Common myeloid progenitor, CD34-positive (primary cell): ENCODE measurements around the gene STX8.

Source experiments
- CTCF ChIA-PET: fragments of 350-600 bp; sonication (Branson Sonifier 250); formaldehyde crosslinking; loops from one replicate; lab custom pipeline; 2021; ENCODE audit warnings: antibody characterized with exemption; lab: Charles Lee
- POLR2A ChIA-PET: fragments of 350-600 bp; sonication (Branson Sonifier 250); formaldehyde crosslinking; loops from one replicate; lab custom pipeline; 2021; ENCODE audit warnings: antibody characterized with exemption; lab: Charles Lee
- DNase-seq, 3 donors: peaks; one replicate each; pipeline versions ENCODE4 v3.0.0 to v3.0.0-alpha.2; 2013
- H3K27ac ChIP-seq, 2 experiments: 1 replicate in 1 of 2; 2 replicates in 1 of 2; pipeline ENCODE4 v1.7.0; 2013; ENCODE audit warnings: inconsistent platforms in 2 of 2, low read length in 2 of 2, mild to moderate bottlenecking in 2 of 2, low read depth in 1 of 2, moderate library complexity in 1 of 2; ENCODE audit not compliant: severe bottlenecking in 2 of 2, insufficient read depth in 1 of 2, poor library complexity in 1 of 2
- H3K27me3 ChIP-seq, 5 experiments: replicated peaks in 2 of 5; 1 replicate in 3 of 5; 2 replicates in 2 of 5; pipeline versions ENCODE4 v1.6.1 to v1.7.0; 2013; ENCODE audit warnings: low read length in 4 of 5, mild to moderate bottlenecking in 2 of 5, moderate library complexity in 2 of 5, inconsistent platforms in 1 of 5; ENCODE audit not compliant: insufficient read depth in 5 of 5, control insufficient read depth in 4 of 5
- H3K36me3 ChIP-seq, 4 experiments: 1 replicate in 2 of 4; 2 replicates in 2 of 4; pipeline versions ENCODE4 v1.6.1 to v1.7.0; 2013; ENCODE audit warnings: low read length in 3 of 4, control low read depth in 1 of 4, mild to moderate bottlenecking in 1 of 4; ENCODE audit not compliant: control insufficient read depth in 4 of 4, insufficient read depth in 4 of 4
- H3K4me1 ChIP-seq, 4 experiments: 1 replicate in 3 of 4; 2 replicates in 1 of 4; pipeline versions ENCODE4 v1.6.1 to v1.7.1; 2013; ENCODE audit warnings: low read length in 3 of 4, mild to moderate bottlenecking in 3 of 4, control low read depth in 1 of 4, inconsistent platforms in 1 of 4, moderate library complexity in 1 of 4; ENCODE audit not compliant: control insufficient read depth in 4 of 4, insufficient read depth in 4 of 4; ENCODE audit errors: control extremely low read depth in 1 of 4
- H3K4me3 ChIP-seq, 7 experiments: 1 replicate in 4 of 7; 2 replicates in 3 of 7; pipeline versions ENCODE4 v1.5.1 to v1.7.0; 2013; ENCODE audit warnings: mild to moderate bottlenecking in 7 of 7, low read length in 6 of 7, moderate library complexity in 6 of 7, inconsistent platforms in 2 of 7, low read depth in 2 of 7, control low read depth in 1 of 7; ENCODE audit not compliant: insufficient read depth in 4 of 7, control insufficient read depth in 1 of 7; ENCODE audit errors: extremely low read depth in 1 of 7
- H3K9me3 ChIP-seq, 5 experiments: 1 replicate in 4 of 5; 2 replicates in 1 of 5; pipeline versions ENCODE4 v1.6.1 to v1.7.1; 2013; ENCODE audit warnings: low read length in 4 of 5, mild to moderate bottlenecking in 2 of 5, inconsistent platforms in 1 of 5, low read depth in 1 of 5, moderate library complexity in 1 of 5; ENCODE audit not compliant: control insufficient read depth in 4 of 5, insufficient read depth in 2 of 5; ENCODE audit errors: control extremely low read depth in 1 of 5
- WGBS: methylation state at CpG from one replicate; pipeline ENCODE4 v1.1.5; 2013; ENCODE audit not compliant: insufficient coverage; 5-methylcytosine and 5-hydroxymethylcytosine counted together

The STX8 gene

DNA sequence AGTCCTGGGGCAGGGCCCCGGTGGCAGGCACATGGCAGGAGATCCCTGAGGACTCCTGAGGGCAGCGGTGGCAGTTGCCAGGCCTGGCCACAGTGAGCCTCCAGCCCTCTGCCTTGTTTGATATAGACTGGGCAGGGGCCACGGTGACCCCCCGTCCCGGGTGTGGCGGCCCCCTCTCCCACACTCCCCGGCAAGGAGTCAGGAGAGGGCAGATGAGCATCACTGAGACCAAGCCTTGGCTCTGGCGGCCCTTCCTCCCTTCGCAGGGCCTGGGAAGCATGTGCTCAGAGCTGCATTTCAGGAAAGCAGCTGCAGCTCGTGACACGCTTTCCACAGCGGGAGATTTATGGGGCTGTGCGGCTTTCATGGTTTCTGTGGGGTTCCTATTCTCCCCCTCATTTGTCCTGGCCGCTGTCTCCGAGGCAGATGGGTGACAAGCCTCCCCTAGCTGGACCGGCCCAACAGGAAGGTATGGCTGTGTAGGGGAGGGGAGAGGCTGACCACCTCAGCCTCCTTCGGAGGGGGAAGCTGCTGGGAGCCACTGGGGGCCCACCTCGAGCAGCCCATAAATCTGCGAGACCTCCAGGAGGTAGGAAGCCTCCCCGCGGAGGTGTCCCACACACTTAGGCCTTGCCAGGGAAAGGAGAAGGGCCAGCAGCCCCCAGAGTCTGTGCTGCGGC lies 342.9 kb downstream of the STX8 start:
- ChIA-PET POLR2A (interaction anchor here (1.2 kb wide), 1 partner anchor 14 kb away, joined by 3 read pairs; no protein-coding TSS in a partner anchor), CTCF (interaction anchor here (0.8 to 1.0 kb wide), 3 partner anchors 10 to 26 kb away, joined by 3 read pairs; no protein-coding TSS in a partner anchor)
- H3K27me3 ChIP-seq = no peaks in the 10 kb centered on the region
- peaks cover 0 to 39% (median 35%) of the 10 kb centered on the region in 4 experiments for H3K4me1 ChIP-seq
- peak; percentile 74 to 88 (median 85) for DNase-seq
- H3K9me3 ChIP-seq = no peaks in the 10 kb centered on the region
- H3K4me3 ChIP-seq = peak overlapping the region in 2 of 7 experiments; percentile 19 to 42
- no peak overlapping the region for H3K27ac ChIP-seq
- no peaks in the 10 kb centered on the region for H3K36me3 ChIP-seq
- 9% methylated on average over 12 of the region's 22 CpGs for WGBS

DNA sequence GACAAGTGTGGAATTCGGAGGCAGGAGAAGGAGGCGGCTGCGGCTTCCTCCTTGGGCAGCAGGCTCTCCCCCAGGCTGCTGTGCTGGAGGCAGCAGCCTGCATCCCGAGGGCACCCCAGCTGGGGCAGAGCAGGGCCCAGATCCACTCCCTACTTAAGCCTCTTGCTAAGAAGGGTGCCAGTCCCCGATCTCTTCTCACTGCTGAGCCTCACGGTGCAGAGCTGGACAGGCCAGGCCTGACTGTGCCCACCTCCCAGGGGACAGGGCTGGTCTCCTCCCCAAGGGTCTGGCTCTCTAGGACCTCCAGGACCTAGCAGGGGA lies 343.5 kb downstream of the STX8 start:
- POLR2A ChIA-PET = interaction anchor here (1.2 kb wide), 1 partner anchor 14 kb away, joined by 3 read pairs; no protein-coding TSS in a partner anchor
- peaks cover 0 to 37% (median 35%) of the 10 kb centered on the region in 4 experiments for H3K4me1 ChIP-seq
- no peak overlapping the region for H3K4me3 ChIP-seq
- H3K36me3 ChIP-seq = no peaks in the 10 kb centered on the region
- CTCF ChIA-PET = interaction anchor here (0.8 to 1.0 kb wide), 2 partner anchors 11 to 27 kb away, joined by 3 read pairs; no protein-coding TSS in a partner anchor
- WGBS = 90% methylated on average over 5 of the region's 6 CpGs
- H3K9me3 ChIP-seq = no peaks in the 10 kb centered on the region
- no peaks in the 10 kb centered on the region for H3K27me3 ChIP-seq
- no peak overlapping the region for H3K27ac ChIP-seq
- DNase-seq = no peak

DNA sequence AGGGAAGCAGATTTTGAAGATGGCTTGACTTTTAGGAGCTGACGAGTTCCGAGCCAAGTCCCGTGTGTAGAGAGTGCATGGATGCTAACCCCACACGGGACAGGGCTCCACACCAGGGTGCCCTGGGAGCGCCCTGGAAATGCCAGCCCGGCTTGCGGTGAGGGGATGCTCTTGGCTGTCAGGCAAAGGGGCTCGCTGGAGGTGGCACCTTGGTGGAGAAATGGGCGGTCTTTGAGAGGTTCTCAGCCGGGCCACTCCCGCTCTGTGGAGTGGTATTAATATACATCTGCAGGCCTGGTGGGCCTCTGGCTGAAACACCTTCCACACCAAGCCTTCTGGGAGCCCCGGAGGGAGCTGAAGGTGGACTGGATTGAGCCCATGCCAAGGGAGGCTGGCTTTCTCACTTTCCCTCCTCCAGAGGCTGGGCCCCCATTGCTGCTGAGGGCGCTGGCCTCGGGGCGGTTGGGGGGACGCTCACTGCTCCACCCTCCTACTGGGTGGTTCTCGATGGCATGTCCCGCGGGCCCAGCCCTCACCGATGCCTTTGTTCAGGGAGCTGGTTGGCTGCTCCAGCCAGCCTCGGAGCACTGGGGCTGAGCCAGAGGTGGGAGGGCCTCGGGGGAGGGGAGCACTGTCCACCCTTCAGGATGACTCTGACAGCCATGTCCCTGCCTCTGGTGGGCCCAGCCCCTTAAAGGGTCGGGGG lies 344.0 kb downstream of the STX8 start:
- WGBS = 96% methylated on average over 21 of the region's 23 CpGs
- peaks cover 0 to 37% (median 35%) of the 10 kb centered on the region in 4 experiments for H3K4me1 ChIP-seq
- no peaks in the 10 kb centered on the region for H3K9me3 ChIP-seq
- no peaks in the 10 kb centered on the region for H3K36me3 ChIP-seq
- H3K27me3 ChIP-seq = no peaks in the 10 kb centered on the region
- H3K4me3 ChIP-seq = no peak overlapping the region
- no peak overlapping the region for H3K27ac ChIP-seq
- no peak for DNase-seq
- POLR2A ChIA-PET = interaction anchor here (1.2 kb wide), 1 partner anchor 13 kb away, joined by 3 read pairs; no protein-coding TSS in a partner anchor
- CTCF ChIA-PET = interaction anchor here (1.0 kb wide), 1 partner anchor 11 kb away, joined by 3 read pairs; no protein-coding TSS in a partner anchor

DNA sequence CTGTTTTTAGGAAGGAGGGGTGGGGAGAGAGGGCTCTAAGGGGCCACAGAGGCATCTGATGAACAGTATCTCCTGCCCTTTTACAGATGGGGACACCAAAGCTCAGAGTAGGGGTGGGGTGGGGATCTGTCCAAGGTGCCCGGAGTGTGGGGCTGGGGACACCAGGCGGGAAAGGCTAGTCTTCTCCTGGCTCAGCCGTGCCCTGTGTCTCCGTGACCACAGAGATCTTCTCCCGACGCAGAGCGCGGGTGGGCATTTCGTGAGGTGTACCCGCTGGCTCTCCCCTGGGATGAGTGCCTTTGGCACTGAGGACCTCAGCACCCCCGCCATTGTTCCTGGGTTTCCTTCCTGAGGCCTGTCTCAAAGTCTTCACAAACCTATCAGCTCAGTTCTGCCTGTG lies 344.8 kb downstream of the STX8 start:
- Histone ChIP-seq H3K9me3 (no peaks in the 10 kb centered on the region), H3K27me3 (no peaks in the 10 kb centered on the region), H3K27ac (no peak overlapping the region), H3K4me3 (no peak overlapping the region), H3K4me1 (peaks cover 0 to 37% (median 35%) of the 10 kb centered on the region in 4 experiments), H3K36me3 (no peaks in the 10 kb centered on the region)
- CTCF ChIA-PET = no interaction called here
- WGBS = 83% methylated on average over 11 of the region's 11 CpGs
- DNase-seq = no peak
- POLR2A ChIA-PET = no interaction called here

DNA sequence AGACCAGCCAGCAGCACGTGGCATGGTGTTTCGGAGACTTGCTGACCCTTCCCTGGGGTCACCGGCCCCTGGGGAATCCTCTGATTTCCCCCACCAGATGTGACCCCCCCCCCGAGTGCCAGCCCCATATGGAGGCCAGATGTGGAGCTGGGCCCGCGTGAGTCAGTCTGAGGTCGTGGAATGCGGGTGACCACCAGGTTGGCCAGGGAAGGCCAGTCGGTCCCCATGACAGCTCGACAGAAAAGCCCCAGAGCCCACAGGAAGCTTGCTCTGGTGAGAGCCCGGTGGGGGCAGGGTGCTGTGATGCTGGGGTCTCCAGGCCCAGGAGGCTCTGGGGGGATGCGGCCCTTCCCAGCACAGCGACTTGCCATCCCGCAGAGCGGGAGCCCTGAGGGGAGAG lies 345.3 kb downstream of the STX8 start:
- peaks cover 0 to 37% (median 34%) of the 10 kb centered on the region in 4 experiments for H3K4me1 ChIP-seq
- H3K36me3 ChIP-seq = no peaks in the 10 kb centered on the region
- H3K27me3 ChIP-seq = no peaks in the 10 kb centered on the region
- DNase-seq = no peak
- 82% methylated on average over 11 of the region's 15 CpGs for WGBS
- no peak overlapping the region for H3K27ac ChIP-seq
- H3K4me3 ChIP-seq = no peak overlapping the region
- ChIA-PET CTCF (no interaction called here), POLR2A (no interaction called here)
- H3K9me3 ChIP-seq = no peaks in the 10 kb centered on the region

DNA sequence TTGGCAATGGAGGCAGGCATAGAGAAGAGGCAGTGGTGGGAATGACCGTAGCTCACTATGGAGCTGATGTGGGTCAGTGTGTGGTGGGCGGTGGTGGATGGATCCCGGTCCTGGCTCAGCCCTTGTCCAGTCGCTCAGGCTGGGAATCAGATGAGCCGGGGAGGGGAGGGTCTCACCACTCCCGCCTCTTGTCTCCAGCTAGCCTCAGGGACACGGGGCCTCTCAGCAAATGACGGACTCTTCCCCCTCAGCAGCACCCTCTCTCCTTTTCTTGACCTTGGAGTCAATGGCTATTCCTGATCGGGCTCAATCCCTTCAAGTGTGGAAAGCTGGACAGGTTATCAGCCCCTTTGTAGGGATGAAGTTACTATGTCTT lies 345.8 kb downstream of the STX8 start:
- DNase-seq = no peak
- WGBS = 97% methylated on average over 7 of the region's 9 CpGs
- H3K4me3 ChIP-seq = no peak overlapping the region
- POLR2A ChIA-PET = no interaction called here
- H3K4me1 ChIP-seq = peaks cover 0 to 34% (median 31%) of the 10 kb centered on the region in 4 experiments
- CTCF ChIA-PET = no interaction called here
- no peaks in the 10 kb centered on the region for H3K36me3 ChIP-seq
- no peaks in the 10 kb centered on the region for H3K9me3 ChIP-seq
- H3K27me3 ChIP-seq = no peaks in the 10 kb centered on the region
- no peak overlapping the region for H3K27ac ChIP-seq
